Upper lobe of left lung (tissue), 6 donors: ENCODE measurements around the gene PPP1R13B. TPM values are rescaled to one million over a fixed set of nuclear protein-coding genes. Genes with fewer than 3 reads are reported as not detected.
"Not testable (repeated sequence)": the region's sequence is repeated elsewhere in the genome, so short reads cannot be mapped to it uniquely, and the experiment has no call there.

Experiments
- ATAC-seq, 2 donors: fragments of 200-7000 bp; cut with Tn5 transposase; one replicate each; pipeline ENCODE4 v1.9.1; 2022; ENCODE audit warnings: mild to moderate bottlenecking in 2 of 2, moderate library complexity in 2 of 2; ENCODE audit not compliant: low FRiP score in 2 of 2
- DNase-seq, 2 donors: peaks; one replicate each; pipeline ENCODE4 v3.0.0-alpha.2; 2019 to 2020
- H3K27ac ChIP-seq, 4 donors: fragments of 200-600 bp; sonication (generic); one replicate each; pipeline ENCODE4 v1.5.1; 2016 to 2019
- H3K27me3 ChIP-seq, 4 donors: fragments of 200-600 bp; sonication (generic); one replicate each; pipeline ENCODE4 v1.5.1; 2017 to 2019
- H3K36me3 ChIP-seq, 4 donors: fragments of 200-600 bp; sonication (generic); one replicate each; pipeline ENCODE4 v1.5.1; 2016 to 2019
- H3K4me1 ChIP-seq, 4 donors: fragments of 200-600 bp; sonication (generic); one replicate each; pipeline ENCODE4 v1.5.1; 2018 to 2019
- H3K4me3 ChIP-seq, 4 donors: fragments of 200-600 bp; sonication (generic); one replicate each; pipeline ENCODE4 v1.5.1; 2017 to 2019; ENCODE audit warnings: mild to moderate bottlenecking in 2 of 4, moderate library complexity in 1 of 4
- H3K9me3 ChIP-seq, 4 donors: fragments of 200-600 bp; sonication (generic); one replicate each; pipeline ENCODE4 v1.5.1; 2018 to 2019
- EP300 ChIP-seq, 4 donors: sonication (generic); formaldehyde crosslinking; IDR thresholded peaks; one replicate each; pipeline ENCODE4 v1.5.1; 2017; ENCODE audit warnings: antibody characterized with exemption in 4 of 4, control low read depth in 2 of 4
- POLR2A ChIP-seq, 4 donors: fragments of 450-650 bp; IDR thresholded peaks; one replicate each; pipeline ENCODE4 v1.5.1; 2016 to 2017; ENCODE audit warnings: antibody characterized with exemption in 4 of 4, mild to moderate bottlenecking in 2 of 4
- POLR2AphosphoS5 ChIP-seq, 2 donors: sonication (generic); formaldehyde crosslinking; IDR thresholded peaks; one replicate each; pipeline ENCODE4 v1.5.1; 2017; ENCODE audit warnings: antibody characterized with exemption in 2 of 2
- WGBS, 2 donors: methylation state at CpG; one replicate each; pipeline ENCODE4 v1.1.5; 2017 to 2018; 5-methylcytosine and 5-hydroxymethylcytosine counted together
- total RNA-seq, 6 donors: library from RNA; depleted of rRNA in 4 of 6; stranded (reverse); fragments of >200 nt in 4 of 6; gene quantifications; one replicate each; pipeline versions ENCODE4 v1.1.0 to v1.2.1, GENCODE V29; 2016 to 2021
- TF ChIP-seq, protein P1 (sequence below), 6 experiments: fragments of 450-650 bp in 4 of 6; fragments of 200-600 bp in 2 of 6; sonication (generic) in 2 of 6; IDR thresholded peaks; one replicate each; pipeline ENCODE4 v1.5.1; 2016 to 2019; ENCODE audit warnings: antibody characterized with exemption in 6 of 6
- donor health status: DM: no; HTN: no; CAD: no; lungs with moderate emphysema.
- donor health status: DM: no; HTN: yes; CAD: no; lungs with severe emphysema.

The PPP1R13B gene
- total RNA-seq, 6 donors from 2014 or later, result 37.0 to 117 (median 71.1) TPM

DNA sequence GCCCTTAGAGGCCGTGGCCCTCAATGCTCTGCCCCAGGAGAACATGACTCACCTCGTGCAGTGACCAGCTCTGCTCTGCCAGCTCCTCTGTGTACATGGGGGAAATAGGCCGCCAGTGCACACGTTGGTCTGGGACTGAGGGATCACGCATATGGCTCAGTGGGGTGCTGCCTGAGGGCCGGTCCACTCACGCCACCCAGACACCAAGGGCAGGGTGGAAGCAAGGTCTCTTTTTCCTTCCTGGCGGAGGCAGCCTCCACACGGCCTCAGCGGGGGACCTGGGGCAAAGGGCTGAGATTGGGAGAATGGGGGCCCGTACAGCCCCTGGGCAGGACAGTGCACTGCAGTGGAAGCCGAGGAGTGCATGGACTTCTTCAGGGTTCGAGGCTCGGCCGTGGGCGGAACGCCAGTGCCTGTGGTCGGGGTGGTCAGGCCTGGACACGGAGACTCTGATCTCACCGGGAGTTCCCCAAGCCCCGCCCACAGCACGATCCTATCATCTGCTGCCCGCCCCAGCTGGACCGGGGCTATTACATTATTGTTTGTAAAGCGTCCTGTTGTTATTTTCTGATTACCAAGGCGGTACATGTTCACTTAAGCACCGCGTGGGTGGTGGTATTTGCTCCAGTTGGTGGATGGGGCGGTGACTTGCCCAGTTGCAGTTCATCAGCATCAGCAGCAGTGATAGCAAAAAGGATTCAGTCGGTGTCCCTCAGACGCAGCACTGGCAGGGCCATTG lies 42.1 kb upstream of the PPP1R13B start:
- Histone ChIP-seq H3K4me1 (peaks cover 0 to 30% (median 12%) of the 10 kb centered on the region in 4 donors), H3K9me3 (no peaks in the 10 kb centered on the region), H3K27me3 (no peaks in the 10 kb centered on the region), H3K36me3 (no peaks in the 10 kb centered on the region), H3K27ac (peak overlapping the region in 2 of 4 donors; percentile 21 to 33), H3K4me3 (peak overlapping the region in 2 of 4 donors; percentile 3 to 13)
- ATAC-seq (peak; percentile 3 to 60), DNase-seq (peak in 1 of 2 donors; percentile 87)
- TF ChIP-seq POLR2AphosphoS5 (IDR thresholded peaks at IDR 0.05) (no peak), EP300 (IDR thresholded peaks at IDR 0.05) (no peak), POLR2A (IDR thresholded peaks at IDR 0.05) (no peak)
- TF ChIP-seq, protein P1, sequence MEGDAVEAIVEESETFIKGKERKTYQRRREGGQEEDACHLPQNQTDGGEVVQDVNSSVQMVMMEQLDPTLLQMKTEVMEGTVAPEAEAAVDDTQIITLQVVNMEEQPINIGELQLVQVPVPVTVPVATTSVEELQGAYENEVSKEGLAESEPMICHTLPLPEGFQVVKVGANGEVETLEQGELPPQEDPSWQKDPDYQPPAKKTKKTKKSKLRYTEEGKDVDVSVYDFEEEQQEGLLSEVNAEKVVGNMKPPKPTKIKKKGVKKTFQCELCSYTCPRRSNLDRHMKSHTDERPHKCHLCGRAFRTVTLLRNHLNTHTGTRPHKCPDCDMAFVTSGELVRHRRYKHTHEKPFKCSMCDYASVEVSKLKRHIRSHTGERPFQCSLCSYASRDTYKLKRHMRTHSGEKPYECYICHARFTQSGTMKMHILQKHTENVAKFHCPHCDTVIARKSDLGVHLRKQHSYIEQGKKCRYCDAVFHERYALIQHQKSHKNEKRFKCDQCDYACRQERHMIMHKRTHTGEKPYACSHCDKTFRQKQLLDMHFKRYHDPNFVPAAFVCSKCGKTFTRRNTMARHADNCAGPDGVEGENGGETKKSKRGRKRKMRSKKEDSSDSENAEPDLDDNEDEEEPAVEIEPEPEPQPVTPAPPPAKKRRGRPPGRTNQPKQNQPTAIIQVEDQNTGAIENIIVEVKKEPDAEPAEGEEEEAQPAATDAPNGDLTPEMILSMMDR (IDR thresholded peaks at IDR 0.05), result no peak
- WGBS, 2 donors, result 61 to 72% methylated on average over 22 to 29 of the region's 31 CpGs

DNA sequence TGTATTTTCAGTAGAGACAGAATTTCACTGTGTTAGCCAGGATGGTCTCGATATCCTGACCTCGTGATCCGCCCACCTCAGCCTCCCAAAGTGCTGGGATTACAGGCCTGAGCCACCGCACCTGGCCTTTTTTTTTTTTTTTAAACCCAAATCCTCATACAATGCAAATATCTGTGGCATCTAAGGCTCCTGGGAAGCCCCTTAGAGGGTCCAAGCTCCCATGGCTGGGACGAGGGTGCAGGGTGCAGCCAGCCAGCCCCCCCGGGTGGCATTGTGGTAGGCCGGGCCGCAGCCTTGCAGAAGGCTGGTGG lies 41.6 kb upstream of the PPP1R13B start:
- ATAC-seq, result not testable (repeated sequence)

DNA sequence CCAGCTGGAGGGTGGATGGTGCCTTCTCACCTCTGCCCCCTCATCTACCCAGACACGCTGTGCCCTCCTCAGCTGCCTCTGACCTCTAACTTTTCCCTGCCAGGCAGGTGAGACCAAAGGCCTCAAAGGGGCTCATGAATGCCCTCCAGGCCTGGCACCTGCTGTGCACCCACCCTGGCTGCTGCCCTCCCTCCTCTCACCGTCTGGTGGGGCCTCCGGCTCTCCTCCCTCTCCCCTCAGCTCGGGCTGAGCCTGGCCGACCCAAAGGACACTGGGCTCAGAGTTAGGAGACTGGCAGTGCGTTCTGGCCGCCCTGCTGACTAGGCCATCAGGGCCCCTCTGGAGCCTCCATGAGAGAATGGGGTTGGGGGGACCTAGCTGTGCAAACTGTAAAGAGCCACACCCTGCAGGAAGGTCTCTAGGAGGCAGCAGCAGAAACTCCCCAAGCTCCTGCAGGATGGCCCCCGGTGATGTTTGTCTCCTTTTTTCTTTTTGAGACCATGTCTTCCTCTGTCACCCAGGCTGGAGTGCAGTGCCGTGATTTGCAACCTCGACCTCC lies 40.3 kb upstream of the PPP1R13B start:
- no peak overlapping the region for H3K4me3 ChIP-seq
- 96 to 97% methylated on average over 10 of the region's 10 CpGs for WGBS, 2 donors
- no peaks in the 10 kb centered on the region for H3K36me3 ChIP-seq
- no peak overlapping the region for H3K27ac ChIP-seq
- no peaks in the 10 kb centered on the region for H3K27me3 ChIP-seq
- peaks cover 6 to 36% (median 16%) of the 10 kb centered on the region in 4 donors for H3K4me1 ChIP-seq
- TF ChIP-seq POLR2A (IDR thresholded peaks at IDR 0.05), result no peak
- no peak for TF ChIP-seq POLR2AphosphoS5 (IDR thresholded peaks at IDR 0.05)
- no peak for TF ChIP-seq EP300 (IDR thresholded peaks at IDR 0.05)
- TF ChIP-seq, protein P1 (IDR thresholded peaks at IDR 0.05), result no peak
- no peaks in the 10 kb centered on the region for H3K9me3 ChIP-seq
- ATAC-seq, result no peak
- no peak for DNase-seq

More for the DNA sequence above, 41.6 kb upstream of the PPP1R13B start:
- not testable (repeated sequence) for H3K9me3 ChIP-seq, H3K27ac ChIP-seq, H3K27me3 ChIP-seq, H3K36me3 ChIP-seq, DNase-seq, H3K4me3 ChIP-seq
- 95 to 97% methylated on average over 4 to 8 of the region's 8 CpGs for WGBS, 2 donors
- H3K4me1 ChIP-seq, result peaks cover 0 to 30% (median 11%) of the 10 kb centered on the region in 4 donors

DNA sequence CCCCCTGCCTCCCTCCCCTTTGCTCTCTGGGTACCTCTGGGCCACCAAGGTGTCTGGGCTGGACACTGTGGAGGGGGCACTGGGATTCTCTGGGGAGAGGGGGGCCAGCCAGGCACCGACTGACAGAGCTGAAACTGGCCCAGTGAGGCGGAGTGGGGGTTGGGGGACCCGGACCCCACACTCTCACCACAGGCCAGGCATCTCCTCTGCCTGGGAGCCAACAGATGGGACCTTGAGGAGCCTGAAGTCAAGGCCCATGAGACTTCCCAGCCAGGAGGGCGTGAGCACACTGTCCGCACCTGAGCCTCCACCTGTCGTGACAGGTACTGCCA lies 39.8 kb upstream of the PPP1R13B start:
- Histone ChIP-seq H3K4me3 (no peak overlapping the region), H3K27ac (no peak overlapping the region), H3K9me3 (no peaks in the 10 kb centered on the region), H3K27me3 (no peaks in the 10 kb centered on the region), H3K4me1 (peaks cover 11 to 41% (median 21%) of the 10 kb centered on the region in 4 donors), H3K36me3 (no peaks in the 10 kb centered on the region)
- WGBS, 2 donors, result 83 to 100% methylated on average over 2 to 3 of the region's 6 CpGs
- TF ChIP-seq POLR2AphosphoS5 (IDR thresholded peaks at IDR 0.05), result no peak
- TF ChIP-seq EP300 (IDR thresholded peaks at IDR 0.05), result no peak
- TF ChIP-seq, protein P1 (IDR thresholded peaks at IDR 0.05), result no peak
- no peak for DNase-seq
- no peak for ATAC-seq

DNA sequence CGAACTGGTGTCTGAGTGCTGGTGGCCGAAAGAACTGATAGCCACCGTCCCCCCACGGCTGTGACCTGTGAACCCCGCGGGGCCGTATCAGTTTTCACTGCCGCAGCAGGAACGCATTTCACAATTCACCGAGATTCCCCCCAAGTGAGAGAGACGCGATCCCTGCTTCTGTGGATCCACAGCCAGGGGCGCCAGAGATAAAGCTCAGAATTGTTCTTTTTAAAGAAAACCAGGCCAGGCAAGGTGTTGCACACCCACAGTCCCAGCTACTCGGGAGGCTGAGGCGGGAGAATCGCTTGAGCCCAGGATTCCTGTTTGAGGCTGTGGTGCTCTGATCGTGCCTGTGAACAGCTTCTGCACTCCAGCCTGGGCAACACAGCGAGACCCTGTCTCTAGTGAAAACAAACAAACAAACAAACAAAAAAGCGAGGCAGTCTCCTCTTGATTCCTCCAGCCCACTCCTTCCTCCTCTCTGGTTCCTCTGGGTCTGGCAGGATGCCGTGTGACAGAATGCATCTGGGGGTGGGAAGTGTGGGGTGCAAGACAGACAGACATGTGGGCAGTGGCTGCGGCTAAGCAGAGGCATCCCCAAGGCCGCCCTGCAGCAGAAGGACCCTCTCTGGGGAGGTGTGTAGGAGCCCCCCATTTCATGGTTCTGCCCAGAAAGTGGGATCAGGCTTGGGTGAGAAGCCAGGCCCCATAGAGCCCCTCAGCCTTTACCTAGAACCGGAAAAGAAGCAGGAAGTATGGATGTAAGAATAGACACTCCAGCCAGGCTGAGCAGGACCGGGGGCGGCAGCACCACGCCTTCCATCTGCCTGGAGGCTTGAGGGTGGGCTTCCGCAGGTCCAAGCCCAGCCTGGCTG lies 39.2 kb upstream of the PPP1R13B start:
- DNase-seq, result no peak
- Histone ChIP-seq H3K27me3 (no peaks in the 10 kb centered on the region), H3K36me3 (no peaks in the 10 kb centered on the region), H3K27ac (no peak overlapping the region), H3K4me1 (peaks cover 17 to 47% (median 27%) of the 10 kb centered on the region in 4 donors), H3K4me3 (no peak overlapping the region), H3K9me3 (no peaks in the 10 kb centered on the region)
- TF ChIP-seq POLR2AphosphoS5 (IDR thresholded peaks at IDR 0.05), result no peak
- no peak for TF ChIP-seq EP300 (IDR thresholded peaks at IDR 0.05)
- TF ChIP-seq POLR2A (IDR thresholded peaks at IDR 0.05), result no peak
- TF ChIP-seq, protein P1 (IDR thresholded peaks at IDR 0.05), result no peak
- no peak for ATAC-seq
- 76 to 78% methylated on average over 24 to 27 of the region's 27 CpGs for WGBS, 2 donors
